ENCODE measurements around the gene CGB7.

Gene CGB7

DNA sequence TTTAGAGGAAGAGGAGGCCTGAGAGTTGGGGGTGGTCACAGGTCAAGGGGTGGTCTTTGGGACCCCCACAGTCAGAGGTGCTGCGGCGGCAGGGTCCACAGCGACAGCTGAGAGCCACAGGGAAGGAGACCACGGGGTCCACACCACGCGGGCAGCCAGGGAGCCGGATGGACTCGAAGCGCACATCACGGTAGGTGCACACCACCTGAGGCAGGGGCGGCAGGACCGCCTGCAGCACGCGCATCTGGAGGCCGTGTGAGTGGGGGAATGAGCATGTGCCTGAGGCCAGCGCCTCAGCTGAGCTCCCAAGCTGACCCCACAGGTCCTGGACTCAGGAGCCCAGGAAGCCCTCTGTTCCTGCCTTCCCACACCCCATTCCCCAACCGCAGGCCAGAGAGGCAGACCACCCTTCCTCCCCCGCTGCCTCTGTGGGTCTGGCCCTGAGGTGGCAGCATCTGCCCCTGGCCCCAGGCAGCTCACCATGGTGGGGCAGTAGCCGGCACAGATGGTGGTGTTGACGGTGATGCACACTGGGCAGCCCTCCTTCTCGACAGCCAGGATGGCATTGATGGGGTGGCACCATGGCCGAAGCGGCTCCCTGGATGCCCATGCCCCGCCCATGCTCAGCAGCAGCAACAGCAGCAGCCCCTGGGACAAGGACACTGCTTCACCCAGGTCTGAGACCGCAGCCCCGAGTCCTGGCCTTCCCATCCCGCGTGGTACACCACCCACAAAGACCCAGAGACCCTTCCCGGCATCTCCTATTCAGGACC, 41.3 kb downstream of the CGB7 start:
- no peak for DNase-seq (ENCODE audit: low read depth)

GRCh38 chr19:49014870-49015255, 42.7 kb downstream of the CGB7 start:
- no peak for DNase-seq (ENCODE audit: low read depth)

DNA sequence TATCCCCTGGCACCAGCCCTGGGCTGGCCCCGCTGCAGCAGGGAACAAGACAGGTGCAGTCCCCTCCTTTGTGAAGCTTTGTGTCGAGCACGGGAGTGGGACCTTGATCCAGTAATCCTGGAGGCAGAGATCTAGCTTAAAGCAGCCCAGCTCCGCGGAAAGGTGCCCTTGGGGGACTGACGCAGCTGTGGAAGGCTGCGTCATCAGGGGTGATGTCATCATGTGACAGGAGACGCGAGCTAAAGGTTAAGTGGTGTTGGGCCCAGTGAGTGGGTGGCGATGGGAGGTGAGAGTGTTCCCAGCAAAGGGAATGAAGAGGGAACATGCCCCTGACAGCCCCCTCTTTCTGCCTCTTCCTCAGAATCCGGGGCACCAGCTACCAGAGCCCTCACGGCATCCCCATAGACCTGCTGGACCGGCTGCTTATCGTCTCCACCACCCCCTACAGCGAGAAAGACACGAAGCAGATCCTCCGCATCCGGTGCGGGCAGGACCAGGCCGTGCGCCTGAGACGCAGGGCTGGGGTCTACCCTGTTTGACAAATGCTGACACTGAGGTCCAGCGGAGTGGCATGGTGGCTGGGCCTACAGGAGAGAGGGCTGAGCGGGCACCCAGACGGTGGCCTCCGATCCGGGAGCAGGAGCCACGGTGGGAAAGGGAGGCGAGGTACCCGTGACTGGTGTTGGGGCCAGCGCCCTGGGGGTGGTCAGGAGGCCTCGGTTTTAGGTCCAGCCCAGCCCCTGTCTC, 43.3 kb downstream of the CGB7 start:
- no peak for DNase-seq (ENCODE audit: low read depth)

- no peak for DNase-seq (ENCODE audit: low read depth)
Measured at GRCh38 chr19:49011194-49011593, 46.4 kb downstream of the CGB7 start.

- no peak for DNase-seq (ENCODE audit: low read depth)
Measured at GRCh38 chr19:49010453-49010852, 47.1 kb downstream of the CGB7 start.

DNA sequence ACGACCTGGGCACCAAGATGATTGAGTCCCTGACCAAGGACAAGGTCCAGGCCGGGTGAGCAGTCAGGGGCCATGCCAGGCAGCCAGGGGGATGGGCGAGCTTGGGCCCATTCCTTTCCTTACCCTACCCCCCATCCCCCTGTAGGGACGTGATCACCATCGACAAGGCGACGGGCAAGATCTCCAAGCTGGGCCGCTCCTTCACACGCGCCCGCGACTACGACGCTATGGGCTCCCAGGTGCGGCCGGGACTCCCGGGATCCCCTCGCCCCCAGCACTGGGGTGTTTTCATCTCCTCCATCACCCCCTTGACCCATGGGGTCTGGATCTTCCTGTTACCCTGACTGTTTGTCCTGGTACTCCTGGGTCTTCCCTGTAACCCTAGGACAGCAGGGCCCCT, 47.7 kb downstream of the CGB7 start:
- DNase-seq (ENCODE audit: low read depth): no peak

DNA sequence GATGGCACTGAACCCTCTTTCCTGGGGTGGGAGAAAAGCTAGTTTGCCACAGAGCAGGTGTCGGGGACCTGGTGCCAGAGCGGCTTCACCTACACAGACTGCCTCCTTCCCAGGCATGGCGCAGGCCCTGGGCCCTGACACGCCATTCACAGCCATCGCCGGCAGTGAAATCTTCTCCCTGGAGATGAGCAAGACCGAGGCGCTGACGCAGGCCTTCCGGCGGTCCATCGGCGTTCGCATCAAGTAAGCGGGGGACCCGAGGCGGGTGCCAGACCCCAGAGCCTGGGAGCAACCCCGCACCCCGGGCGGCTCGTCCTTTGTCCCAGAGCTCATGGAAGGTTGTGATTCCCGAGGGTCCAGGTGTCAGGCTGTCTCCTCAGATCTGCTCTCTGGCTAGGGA, 50.6 kb downstream of the CGB7 start:
- no peak for DNase-seq (ENCODE audit: low read depth)

DNA sequence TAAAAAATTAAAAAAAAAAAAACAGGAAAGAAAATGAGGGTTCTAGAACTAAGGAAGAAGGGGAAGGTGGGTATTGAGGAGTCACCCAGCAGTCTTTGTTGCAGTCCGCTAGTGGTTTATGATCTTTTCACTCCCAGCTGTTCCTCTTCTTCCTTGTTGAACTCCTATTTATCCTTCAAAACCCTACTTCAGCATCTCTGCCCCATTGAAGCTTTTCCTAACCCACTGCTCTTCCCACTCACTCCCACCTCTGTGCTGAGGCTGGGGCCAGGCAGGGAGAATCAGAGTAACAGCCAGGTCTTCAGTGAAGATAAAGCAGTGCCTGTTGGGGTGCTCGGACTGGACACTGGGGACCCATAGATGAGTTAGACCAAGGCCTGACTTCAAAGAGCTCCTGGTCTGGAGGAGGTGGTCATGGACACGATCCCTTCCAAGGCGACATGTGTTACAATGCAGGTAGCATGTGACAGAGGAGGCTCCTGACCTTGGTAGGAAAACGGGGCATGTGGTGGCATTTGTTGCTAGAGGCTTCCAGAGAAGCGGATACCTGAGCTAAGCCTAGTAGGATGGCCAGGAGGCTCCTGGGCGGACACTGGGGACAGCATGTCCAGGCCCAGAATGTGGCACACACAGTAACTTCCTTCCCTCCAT, 52.5 kb downstream of the CGB7 start:
- no peak for DNase-seq (ENCODE audit: low read depth)
